ENCODE results near the gene RBM14.
A peak's percentile ranks its signal among the peaks of the same experiment; 100 is the strongest.

The RBM14 gene

GRCh38 chr11:66631883-66632282, 15.5 kb downstream of the RBM14 start:
- Histone ChIP-seq H3K4me2 (ENCODE audit: low read depth, low read length) (no peak overlapping the region), H3K9me2 (replicated peaks; ENCODE audit: insufficient read depth, low read length) (no peaks in the 10 kb centered on the region), H3K9me3 (replicated peaks; ENCODE audit: insufficient read depth, low read length) (no peaks in the 10 kb centered on the region), H2AFZ (ENCODE audit: low read length) (no peak overlapping the region), H3K9ac (ENCODE audit: low read length) (no peak overlapping the region), H3F3A (ENCODE audit: insufficient read depth, low read length) (peaks cover 32% of the 10 kb centered on the region), H3K27me3 (replicated peaks; ENCODE audit: insufficient read depth, low read length) (no peaks in the 10 kb centered on the region), H3K79me2 (ENCODE audit: low read length) (peaks cover 100% of the 10 kb centered on the region), H3K4me1 (ENCODE audit: low read length) (0 out of 2 replicates have a peak, but pooled peaks cover 6% of the 10 kb centered on the region), H3K36me3 (replicated peaks; ENCODE audit: insufficient read depth, low read length) (peaks cover 17% of the 10 kb centered on the region), H3K27ac (ENCODE audit: low read length) (no peak overlapping the region), H4K20me1 (ENCODE audit: insufficient read depth, low read length) (peaks cover 32% of the 10 kb centered on the region), H3K4me3 (ENCODE audit: low read length) (no peak overlapping the region)
- no peak for DNase-seq
- TF ChIP-seq EZH2 (optimal IDR thresholded peaks at IDR 0.05; ENCODE audit: low read depth, low read length) (no peak), EZH2phosphoT487 (IDR thresholded peaks at IDR 0.05; ENCODE audit: low read length) (no peak)

- Histone ChIP-seq H3K9ac (ENCODE audit: low read length) (no peak overlapping the region), H2AFZ (ENCODE audit: low read length) (no peak overlapping the region), H3K9me2 (replicated peaks; ENCODE audit: insufficient read depth, low read length) (no peaks in the 10 kb centered on the region), H3K4me3 (ENCODE audit: low read length) (no peak overlapping the region), H3K9me3 (replicated peaks; ENCODE audit: insufficient read depth, low read length) (no peaks in the 10 kb centered on the region), H3K27ac (ENCODE audit: low read length) (no peak overlapping the region), H4K20me1 (ENCODE audit: insufficient read depth, low read length) (peaks cover 21% of the 10 kb centered on the region), H3F3A (ENCODE audit: insufficient read depth, low read length) (peaks cover 38% of the 10 kb centered on the region), H3K4me1 (ENCODE audit: low read length) (0 out of 2 replicates have a peak, but pooled peaks cover 13% of the 10 kb centered on the region), H3K27me3 (replicated peaks; ENCODE audit: insufficient read depth, low read length) (no peaks in the 10 kb centered on the region), H3K79me2 (ENCODE audit: low read length) (peaks cover 100% of the 10 kb centered on the region), H3K4me2 (ENCODE audit: low read depth, low read length) (no peak overlapping the region), H3K36me3 (replicated peaks; ENCODE audit: insufficient read depth, low read length) (peaks cover 11% of the 10 kb centered on the region)
- peak; percentile 16 for DNase-seq
- no peak for TF ChIP-seq EZH2 (optimal IDR thresholded peaks at IDR 0.05; ENCODE audit: low read depth, low read length)
- no peak for TF ChIP-seq EZH2phosphoT487 (IDR thresholded peaks at IDR 0.05; ENCODE audit: low read length)
- no peak for TF ChIP-seq CTCF (IDR thresholded peaks at IDR 0.05; ENCODE audit: low read length)
Observed at GRCh38 chr11:66632952-66633351, 16.5 kb downstream of the RBM14 start.

- Histone ChIP-seq H3K79me2 (ENCODE audit: low read length) (peaks cover 98% of the 10 kb centered on the region), H3F3A (ENCODE audit: insufficient read depth, low read length) (peaks cover 33% of the 10 kb centered on the region), H2AFZ (ENCODE audit: low read length) (no peak overlapping the region), H3K9me2 (replicated peaks; ENCODE audit: insufficient read depth, low read length) (no peaks in the 10 kb centered on the region), H3K9me3 (replicated peaks; ENCODE audit: insufficient read depth, low read length) (no peaks in the 10 kb centered on the region), H3K4me3 (ENCODE audit: low read length) (no peak overlapping the region), H3K9ac (ENCODE audit: low read length) (no peak overlapping the region), H3K4me2 (ENCODE audit: low read depth, low read length) (no peak overlapping the region), H3K4me1 (ENCODE audit: low read length) (peaks cover 36% of the 10 kb centered on the region), H3K27ac (ENCODE audit: low read length) (no peak overlapping the region), H4K20me1 (ENCODE audit: insufficient read depth, low read length) (peaks cover 27% of the 10 kb centered on the region), H3K27me3 (replicated peaks; ENCODE audit: insufficient read depth, low read length) (no peaks in the 10 kb centered on the region), H3K36me3 (replicated peaks; ENCODE audit: insufficient read depth, low read length) (peaks cover 12% of the 10 kb centered on the region; the same call in 1 of the 2 replicates)
- no peak for TF ChIP-seq CTCF (IDR thresholded peaks at IDR 0.05; ENCODE audit: low read length)
- TF ChIP-seq EZH2 (optimal IDR thresholded peaks at IDR 0.05; ENCODE audit: low read depth, low read length), result no peak
- no peak for TF ChIP-seq EZH2phosphoT487 (IDR thresholded peaks at IDR 0.05; ENCODE audit: low read length)
- no peak for DNase-seq
Observed at GRCh38 chr11:66636411-66636810, 20.0 kb downstream of the RBM14 start.

GRCh38 chr11:66637557-66638176, 21.2 kb downstream of the RBM14 start:
- Histone ChIP-seq H4K20me1 (ENCODE audit: insufficient read depth, low read length) (peaks cover 33% of the 10 kb centered on the region), H3K27me3 (replicated peaks; ENCODE audit: insufficient read depth, low read length) (no peaks in the 10 kb centered on the region), H3K9ac (ENCODE audit: low read length) (peak overlapping the region; percentile 35; the same call in 1 of the 2 replicates), H3K36me3 (replicated peaks; ENCODE audit: insufficient read depth, low read length) (peaks cover 20% of the 10 kb centered on the region), H3K4me3 (ENCODE audit: low read length) (peak overlapping the region; percentile 63), H3K9me3 (replicated peaks; ENCODE audit: insufficient read depth, low read length) (no peaks in the 10 kb centered on the region), H3F3A (ENCODE audit: insufficient read depth, low read length) (peaks cover 27% of the 10 kb centered on the region), H3K4me1 (ENCODE audit: low read length) (peaks cover 31% of the 10 kb centered on the region), H3K27ac (ENCODE audit: low read length) (peak overlapping the region; percentile 55; the same call in 1 of the 2 replicates), H3K79me2 (ENCODE audit: low read length) (peaks cover 98% of the 10 kb centered on the region), H2AFZ (ENCODE audit: low read length) (peak overlapping the region; percentile 50), H3K9me2 (replicated peaks; ENCODE audit: insufficient read depth, low read length) (no peaks in the 10 kb centered on the region), H3K4me2 (ENCODE audit: low read depth, low read length) (peak overlapping the region; percentile 94)
- no peak for DNase-seq
- TF ChIP-seq CTCF (IDR thresholded peaks at IDR 0.05; ENCODE audit: low read length) (no peak), EZH2phosphoT487 (IDR thresholded peaks at IDR 0.05; ENCODE audit: low read length) (no peak), EZH2 (optimal IDR thresholded peaks at IDR 0.05; ENCODE audit: low read depth, low read length) (no peak)
